HG02642 (cell line): ENCODE measurements around the gene NCOA6.

Source experiments
- ATAC-seq: cut with Tn5 transposase; IDR thresholded peaks from one replicate; pipeline ENCODE4 v1.9.1; 2021; ENCODE audit warnings: mild to moderate bottlenecking; ENCODE audit not compliant: unreplicated experiment, poor library complexity

NCOA6 gene

DNA sequence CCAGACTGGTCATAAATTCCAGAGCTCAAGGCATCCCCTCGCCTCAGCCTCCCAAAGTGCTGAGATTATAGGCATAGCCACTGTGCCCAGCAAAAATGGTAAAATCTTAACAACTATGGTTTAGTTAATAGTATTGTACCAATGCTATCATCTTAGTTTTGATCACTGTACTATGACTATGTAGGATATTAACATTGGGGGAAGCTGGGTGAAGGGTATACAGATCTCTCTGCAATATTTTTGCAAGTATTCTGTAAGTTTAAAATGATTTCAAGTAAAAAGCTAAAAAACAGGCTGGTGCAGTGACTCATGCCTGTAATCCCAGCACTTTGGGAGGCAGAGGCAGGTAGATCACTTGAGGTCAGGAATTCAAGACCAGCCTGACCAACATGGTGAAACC lies 156.4 kb downstream of the NCOA6 start:
- no peak for ATAC-seq
